Fibroblast of lung (primary cell): ENCODE measurements around the gene ANKRD16. TPM values are rescaled to one million over a fixed set of nuclear protein-coding genes. Genes with fewer than 3 reads are reported as not detected.

Experiments
- DNase-seq, 2 donors: peaks; one replicate each; pipeline versions ENCODE4 v3.0.0 to v3.0.0-alpha.2; 2010; ENCODE audit warnings: low read depth in 2 of 2
- H2AFZ ChIP-seq: 2 replicates; pipeline ENCODE4 v1.5.1; 2012; ENCODE audit warnings: low read length, control low read depth, inconsistent platforms
- H3K27ac ChIP-seq: 2 replicates; pipeline ENCODE4 v1.5.1; 2011; ENCODE audit warnings: low read length, control low read depth; ENCODE audit not compliant: insufficient read depth
- H3K27me3 ChIP-seq: 2 replicates; pipeline ENCODE4 v1.5.1; 2011; ENCODE audit warnings: mild to moderate bottlenecking, low read length; ENCODE audit not compliant: control insufficient read depth, insufficient read depth
- H3K36me3 ChIP-seq: 2 replicates; pipeline ENCODE4 v1.5.1; 2011; ENCODE audit warnings: low read length; ENCODE audit not compliant: control insufficient read depth, insufficient read depth
- H3K4me1 ChIP-seq: 2 replicates; pipeline ENCODE4 v1.5.1; 2011; ENCODE audit warnings: low read length; ENCODE audit not compliant: control insufficient read depth, insufficient read depth; ENCODE audit errors: extremely low read depth
- H3K4me2 ChIP-seq: 2 replicates; pipeline ENCODE4 v1.5.1; 2011; ENCODE audit warnings: low read length, control low read depth; ENCODE audit not compliant: insufficient read depth; ENCODE audit errors: extremely low read depth
- H3K4me3 ChIP-seq, 4 experiments: fragments of 200-600 bp in 1 of 4; sonication (generic) in 1 of 4; replicated peaks in 1 of 4; 2 replicates each; pipeline ENCODE4 v1.5.1; 2011 to 2016; ENCODE audit warnings: low read length in 4 of 4, low read depth in 3 of 4, mild to moderate bottlenecking in 3 of 4, control low read depth in 2 of 4, inconsistent platforms in 1 of 4, mixed read lengths in 1 of 4; ENCODE audit not compliant: insufficient read depth in 1 of 4; ENCODE audit errors: control extremely low read depth in 1 of 4
- H3K79me2 ChIP-seq: 2 replicates; pipeline ENCODE4 v1.5.1; 2012; ENCODE audit warnings: mild to moderate bottlenecking, low read length, inconsistent platforms; ENCODE audit not compliant: control insufficient read depth, insufficient read depth
- H3K9ac ChIP-seq: 2 replicates; pipeline ENCODE4 v1.5.1; 2011; ENCODE audit warnings: mild to moderate bottlenecking, low read length, control low read depth; ENCODE audit not compliant: insufficient read depth
- H3K9me3 ChIP-seq: 2 replicates; pipeline ENCODE4 v1.5.1; 2012; ENCODE audit warnings: low read depth, low read length; ENCODE audit not compliant: control insufficient read depth, insufficient read depth
- H4K20me1 ChIP-seq: 2 replicates; pipeline ENCODE4 v1.5.1; 2011; ENCODE audit warnings: low read length; ENCODE audit not compliant: control insufficient read depth, insufficient read depth; ENCODE audit errors: extremely low read depth
- EZH2 ChIP-seq: IDR thresholded peaks from 2 replicates; pipeline ENCODE4 v1.5.1; 2012; ENCODE audit warnings: low read length, control low read depth, mild to moderate bottlenecking; ENCODE audit errors: missing control alignments
- polyA plus RNA-seq, 2 donors: library from polyadenylated mRNA; depleted of rRNA in 1 of 2; stranded (reverse) in 1 of 2; unstranded in 1 of 2; fragments of >200 nt; gene quantifications; 2 replicates each; pipeline ENCODE4 v1.2.1, GENCODE V29; 2011 to 2012; ENCODE audit warnings: missing spikeins in 1 of 2
- total RNA-seq: library from RNA; depleted of rRNA; stranded (reverse); fragments of >200 nt; gene quantifications from 2 replicates; pipeline ENCODE4 v1.2.1, GENCODE V29; 2014
- TF ChIP-seq, protein P1 (sequence below), 2 donors: IDR thresholded peaks in 1 of 2; conservative IDR thresholded peaks in 1 of 2; 1 replicate in 1 of 2; 2 replicates in 1 of 2; pipeline ENCODE4 v1.5.1; 2011 to 2012; ENCODE audit warnings: low read length in 2 of 2, control low read depth in 1 of 2, inconsistent platforms in 1 of 2, low read depth in 1 of 2, mild to moderate bottlenecking in 1 of 2

The ANKRD16 gene
- total and polyA plus RNA-seq, 2 donors (not counting 1 experiment from before 2014, with no cell fraction given): 4.0 to 9.9 TPM

GRCh38 chr10:5906651-5907050, 17.0 kb upstream of the ANKRD16 start:
- no peak overlapping the region for H3K4me2 ChIP-seq
- TF ChIP-seq, protein P1, sequence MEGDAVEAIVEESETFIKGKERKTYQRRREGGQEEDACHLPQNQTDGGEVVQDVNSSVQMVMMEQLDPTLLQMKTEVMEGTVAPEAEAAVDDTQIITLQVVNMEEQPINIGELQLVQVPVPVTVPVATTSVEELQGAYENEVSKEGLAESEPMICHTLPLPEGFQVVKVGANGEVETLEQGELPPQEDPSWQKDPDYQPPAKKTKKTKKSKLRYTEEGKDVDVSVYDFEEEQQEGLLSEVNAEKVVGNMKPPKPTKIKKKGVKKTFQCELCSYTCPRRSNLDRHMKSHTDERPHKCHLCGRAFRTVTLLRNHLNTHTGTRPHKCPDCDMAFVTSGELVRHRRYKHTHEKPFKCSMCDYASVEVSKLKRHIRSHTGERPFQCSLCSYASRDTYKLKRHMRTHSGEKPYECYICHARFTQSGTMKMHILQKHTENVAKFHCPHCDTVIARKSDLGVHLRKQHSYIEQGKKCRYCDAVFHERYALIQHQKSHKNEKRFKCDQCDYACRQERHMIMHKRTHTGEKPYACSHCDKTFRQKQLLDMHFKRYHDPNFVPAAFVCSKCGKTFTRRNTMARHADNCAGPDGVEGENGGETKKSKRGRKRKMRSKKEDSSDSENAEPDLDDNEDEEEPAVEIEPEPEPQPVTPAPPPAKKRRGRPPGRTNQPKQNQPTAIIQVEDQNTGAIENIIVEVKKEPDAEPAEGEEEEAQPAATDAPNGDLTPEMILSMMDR (conservative IDR thresholded peaks at IDR 0.05 in 1 of 2, IDR thresholded peaks at IDR 0.05 in 1 of 2; ENCODE audit: low read depth in 1 of 2, low read length in 2 of 2): no peak
- TF ChIP-seq EZH2: no peak
- H3K4me3 ChIP-seq: no peak overlapping the region
- H3K9ac ChIP-seq: no peak overlapping the region
- H4K20me1 ChIP-seq: no peaks in the 10 kb centered on the region
- no peak overlapping the region for H2AFZ ChIP-seq
- DNase-seq: no peak
- peaks cover 14% of the 10 kb centered on the region for H3K36me3 ChIP-seq
- H3K79me2 ChIP-seq: peaks cover 3% of the 10 kb centered on the region
- no peaks in the 10 kb centered on the region for H3K4me1 ChIP-seq
- no peaks in the 10 kb centered on the region for H3K9me3 ChIP-seq
- no peak overlapping the region for H3K27ac ChIP-seq
- H3K27me3 ChIP-seq: no peaks in the 10 kb centered on the region

GRCh38 chr10:5905854-5906507, 16.3 kb upstream of the ANKRD16 start:
- Histone ChIP-seq H3K36me3 (peaks cover 10% of the 10 kb centered on the region), H3K4me1 (no peaks in the 10 kb centered on the region), H3K79me2 (peaks cover 3% of the 10 kb centered on the region), H3K27me3 (no peaks in the 10 kb centered on the region), H3K9ac (no peak overlapping the region), H3K4me2 (no peak overlapping the region), H4K20me1 (no peaks in the 10 kb centered on the region), H3K27ac (no peak overlapping the region), H3K9me3 (no peaks in the 10 kb centered on the region), H2AFZ (no peak overlapping the region), H3K4me3 (no peak overlapping the region)
- DNase-seq: no peak
- TF ChIP-seq EZH2: no peak
- TF ChIP-seq, protein P1 (conservative IDR thresholded peaks at IDR 0.05 in 1 of 2, IDR thresholded peaks at IDR 0.05 in 1 of 2; ENCODE audit: low read depth in 1 of 2, low read length in 2 of 2): no peak

GRCh38 chr10:5904227-5904626, 14.5 kb upstream of the ANKRD16 start:
- Histone ChIP-seq H3K4me1 (no peaks in the 10 kb centered on the region), H3K9me3 (no peaks in the 10 kb centered on the region), H2AFZ (no peak overlapping the region), H3K36me3 (peaks cover 7% of the 10 kb centered on the region), H3K79me2 (peaks cover 5% of the 10 kb centered on the region), H3K4me2 (no peak overlapping the region), H3K27ac (no peak overlapping the region), H3K4me3 (no peak overlapping the region), H3K27me3 (no peaks in the 10 kb centered on the region), H4K20me1 (no peaks in the 10 kb centered on the region), H3K9ac (no peak overlapping the region)
- no peak for DNase-seq
- TF ChIP-seq, protein P1 (conservative IDR thresholded peaks at IDR 0.05 in 1 of 2, IDR thresholded peaks at IDR 0.05 in 1 of 2; ENCODE audit: low read depth in 1 of 2, low read length in 2 of 2): no peak
- no peak for TF ChIP-seq EZH2
